KOPT-K1 (cell line): ENCODE data around the gene ERMAP.

Source experiments
- H3K27ac ChIP-seq: fragments of 200-600 bp; sonication (generic); 2 replicates; pipeline ENCODE4 v1.5.1; 2016; ENCODE audit warnings: antibody characterized with exemption, mild to moderate bottlenecking, low read depth, low read length; ENCODE audit not compliant: poor library complexity, severe bottlenecking
- H3K36me3 ChIP-seq: fragments of 200-600 bp; sonication (generic); 2 replicates; pipeline ENCODE4 v1.5.1; 2017; ENCODE audit warnings: antibody characterized with exemption, mild to moderate bottlenecking, low read length, moderate library complexity; ENCODE audit not compliant: insufficient read depth
- H3K9me3 ChIP-seq: fragments of 200-600 bp; sonication (generic); 2 replicates; pipeline ENCODE4 v1.5.1; 2017; ENCODE audit warnings: antibody characterized with exemption, low read length, mild to moderate bottlenecking; ENCODE audit not compliant: insufficient read depth, poor library complexity, severe bottlenecking

Gene ERMAP, protein sequence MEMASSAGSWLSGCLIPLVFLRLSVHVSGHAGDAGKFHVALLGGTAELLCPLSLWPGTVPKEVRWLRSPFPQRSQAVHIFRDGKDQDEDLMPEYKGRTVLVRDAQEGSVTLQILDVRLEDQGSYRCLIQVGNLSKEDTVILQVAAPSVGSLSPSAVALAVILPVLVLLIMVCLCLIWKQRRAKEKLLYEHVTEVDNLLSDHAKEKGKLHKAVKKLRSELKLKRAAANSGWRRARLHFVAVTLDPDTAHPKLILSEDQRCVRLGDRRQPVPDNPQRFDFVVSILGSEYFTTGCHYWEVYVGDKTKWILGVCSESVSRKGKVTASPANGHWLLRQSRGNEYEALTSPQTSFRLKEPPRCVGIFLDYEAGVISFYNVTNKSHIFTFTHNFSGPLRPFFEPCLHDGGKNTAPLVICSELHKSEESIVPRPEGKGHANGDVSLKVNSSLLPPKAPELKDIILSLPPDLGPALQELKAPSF

DNA sequence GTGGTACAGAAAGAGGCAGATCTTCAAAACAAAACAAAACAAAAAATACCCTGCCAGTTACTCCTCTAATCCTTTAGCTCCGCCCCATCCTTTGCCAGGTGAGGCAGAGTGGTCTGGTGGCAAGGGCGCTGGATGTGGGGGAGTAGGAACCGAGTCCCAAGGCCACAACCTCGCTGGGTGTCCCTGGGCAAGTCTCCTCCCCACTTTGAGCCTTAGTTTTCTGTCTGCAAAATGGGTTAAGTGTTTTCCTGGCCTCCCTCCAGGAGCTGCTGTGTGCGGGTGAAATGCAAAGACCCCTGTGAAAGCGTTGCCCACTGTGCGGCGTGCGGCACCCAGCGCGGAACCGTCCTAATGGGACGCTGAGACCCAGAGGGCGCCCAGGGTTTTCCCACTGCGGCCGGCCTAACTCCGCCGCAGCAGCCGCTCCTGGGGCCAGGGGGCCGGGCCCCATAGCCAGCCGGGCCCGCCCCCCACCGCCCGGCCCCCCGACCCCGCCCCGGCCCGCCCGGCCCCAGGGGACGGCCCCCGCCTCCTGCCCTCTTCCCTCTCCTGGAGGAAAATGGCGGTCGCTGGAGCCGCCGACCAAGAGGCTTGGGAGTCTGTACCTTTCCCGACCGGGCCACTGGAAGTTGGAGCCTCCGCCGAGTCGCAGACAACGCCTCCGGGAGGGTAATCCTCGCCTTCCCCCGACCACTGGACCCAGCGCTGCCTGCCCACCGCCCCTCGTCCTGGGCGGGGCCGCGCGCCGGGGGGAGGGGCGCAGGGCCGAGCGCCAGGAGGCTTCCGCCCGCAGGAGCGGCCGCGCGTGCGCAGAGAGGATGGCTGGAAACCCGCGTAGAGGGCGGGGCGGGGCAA lies at the start of gene ERMAP, which contains the start of gene SVBP:
Gene ERMAP, plus strand, starts transcription at position 538 of the 855 bp plus-strand sequence. CDS start 13,327 bp downstream, outside the sequence.
Gene SVBP, minus strand, starts transcription at position 813 of the 855 bp plus-strand sequence. CDS start 853 bp downstream, outside the sequence.
- no peaks in the 10 kb centered on the region for H3K9me3 ChIP-seq

DNA sequence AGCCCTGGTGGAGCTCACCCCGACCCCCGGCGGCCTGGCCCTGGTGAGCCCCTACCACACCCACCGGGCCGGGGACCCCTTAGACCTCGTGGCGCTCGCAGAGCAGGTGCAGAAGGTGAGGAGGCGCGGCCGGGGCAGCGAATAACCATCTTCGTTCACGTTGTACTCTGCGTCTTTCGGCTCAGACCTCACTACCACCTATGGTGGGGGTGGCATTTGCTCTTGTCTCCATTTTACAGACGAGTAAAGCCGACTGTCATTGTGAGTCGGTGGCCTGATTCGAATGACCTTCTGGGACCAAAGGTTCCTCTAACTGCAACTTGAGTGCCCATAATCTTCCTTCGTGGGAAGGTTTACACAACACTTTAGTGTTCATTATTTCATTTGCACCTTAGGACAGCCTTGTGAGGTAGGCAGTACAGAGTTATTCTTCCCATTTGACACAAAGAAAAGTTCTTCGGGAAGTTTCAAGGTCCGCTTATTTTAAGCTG lies 49.4 kb upstream of the ERMAP start:
- Histone ChIP-seq H3K9me3 (no peaks in the 10 kb centered on the region), H3K27ac (peak overlapping the region; percentile 74), H3K36me3 (peaks cover 16% of the 10 kb centered on the region)

More for the DNA sequence above, at the start of gene ERMAP, which contains the start of gene SVBP:
- Histone ChIP-seq H3K27ac (peak within 1 kb of the TSS; percentile 97), H3K36me3 (no peaks in the 10 kb centered on the region)

- H3K36me3 ChIP-seq = peaks cover 17% of the 10 kb centered on the region
- H3K27ac ChIP-seq = peak overlapping the region; percentile 74
- H3K9me3 ChIP-seq = no peaks in the 10 kb centered on the region
These were observed 48.8 kb upstream of the ERMAP start for GRCh38 chr1:42768172-42768571.

DNA sequence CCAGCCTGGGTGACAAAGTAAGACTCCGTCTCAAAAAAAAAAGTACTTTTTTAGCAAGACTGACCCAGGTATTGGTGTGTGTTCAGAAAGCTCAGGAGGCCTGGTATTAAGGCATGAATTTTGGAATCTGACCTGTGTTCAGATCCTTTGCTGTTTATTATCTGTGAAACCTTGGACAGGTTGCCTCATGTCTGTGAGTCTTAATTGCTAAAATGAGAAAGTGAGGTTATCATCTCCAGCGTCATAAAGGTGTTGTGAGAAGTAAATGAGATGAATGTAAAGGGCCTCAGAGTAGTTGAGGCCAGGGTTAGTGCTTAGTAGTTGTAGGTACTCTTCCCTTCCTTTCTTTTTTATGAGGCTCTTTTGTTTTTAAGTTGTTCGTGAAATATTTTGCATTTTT lies 47.1 kb upstream of the ERMAP start:
- Histone ChIP-seq H3K36me3 (peaks cover 33% of the 10 kb centered on the region), H3K27ac (no peak overlapping the region), H3K9me3 (no peaks in the 10 kb centered on the region)

DNA sequence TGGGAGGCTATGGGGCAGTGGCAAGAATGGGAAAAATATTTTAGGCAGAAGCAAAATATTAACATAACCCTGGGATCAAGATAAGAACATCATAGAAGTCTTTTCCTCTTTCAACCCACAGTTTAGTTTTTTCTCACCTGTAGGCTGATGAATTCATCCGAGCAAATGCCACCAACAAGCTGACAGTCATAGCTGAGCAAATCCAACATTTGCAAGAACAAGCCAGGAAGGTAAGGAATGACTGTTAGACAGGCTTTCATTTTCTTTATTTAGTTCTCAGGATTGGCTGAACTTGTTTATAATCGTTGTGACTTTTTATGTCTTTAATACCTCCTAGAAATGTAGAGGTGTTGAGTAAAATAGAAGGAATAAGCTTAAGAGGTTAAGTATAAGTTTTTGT lies 43.5 kb upstream of the ERMAP start:
- no peaks in the 10 kb centered on the region for H3K9me3 ChIP-seq
- H3K27ac ChIP-seq = no peak overlapping the region
- H3K36me3 ChIP-seq = peaks cover 69% of the 10 kb centered on the region

GRCh38 chr1:42774928-42775526 lies 41.9 kb upstream of the ERMAP start:
- no peaks in the 10 kb centered on the region for H3K9me3 ChIP-seq
- peaks cover 85% of the 10 kb centered on the region for H3K36me3 ChIP-seq

GRCh38 chr1:42776502-42776901 lies 40.4 kb upstream of the ERMAP start:
- Histone ChIP-seq H3K27ac (no peak overlapping the region), H3K36me3 (peaks cover 91% of the 10 kb centered on the region), H3K9me3 (no peaks in the 10 kb centered on the region)

More at GRCh38 chr1:42774928-42775526, 41.9 kb upstream of the ERMAP start:
- no peak overlapping the region for H3K27ac ChIP-seq

DNA sequence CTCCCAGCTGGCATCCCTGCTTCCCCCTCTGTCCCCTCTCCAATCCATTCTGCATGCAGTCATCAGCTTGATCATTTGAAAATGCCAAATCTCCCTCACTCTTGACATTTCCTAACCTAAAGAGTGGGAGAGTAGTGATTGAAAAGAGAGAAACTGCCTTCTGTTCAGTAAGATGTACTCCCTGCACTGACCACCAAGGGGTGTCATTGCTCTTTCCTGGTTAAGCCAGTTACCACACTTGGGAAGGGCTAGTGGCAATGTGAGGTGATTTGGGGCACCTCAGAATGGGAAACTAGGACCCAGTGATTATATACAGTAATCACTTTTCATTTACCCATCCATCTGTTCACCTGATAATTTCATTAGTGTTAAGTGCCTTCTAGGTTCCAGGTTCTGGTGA lies 39.1 kb upstream of the ERMAP start:
- Histone ChIP-seq H3K36me3 (peaks cover 99% of the 10 kb centered on the region), H3K9me3 (no peaks in the 10 kb centered on the region), H3K27ac (no peak overlapping the region)

GRCh38 chr1:42779725-42780124 lies 37.2 kb upstream of the ERMAP start:
- H3K36me3 ChIP-seq = peaks cover 98% of the 10 kb centered on the region

DNA sequence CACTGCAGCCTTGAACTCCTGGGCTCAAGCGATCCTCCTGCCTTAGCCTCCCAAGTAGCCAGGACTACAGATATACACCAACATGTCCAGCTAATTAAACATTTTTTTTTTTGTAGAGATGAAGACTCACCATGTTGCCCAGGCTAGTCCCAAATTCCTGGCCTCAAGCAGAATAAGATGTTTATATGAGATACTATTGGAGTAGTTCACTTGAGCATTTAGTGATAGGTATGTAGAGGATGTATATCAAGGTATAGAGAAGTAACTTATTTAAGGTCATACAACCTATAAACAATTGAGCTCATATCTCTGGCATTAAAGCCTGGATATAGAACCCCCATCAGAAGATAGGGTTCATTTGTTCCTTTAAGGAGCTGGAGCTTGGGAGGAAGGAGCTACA lies 36.7 kb upstream of the ERMAP start:
- H3K27ac ChIP-seq = no peak overlapping the region
- H3K36me3 ChIP-seq = peaks cover 94% of the 10 kb centered on the region

More at GRCh38 chr1:42779725-42780124, 37.2 kb upstream of the ERMAP start:
- Histone ChIP-seq H3K27ac (no peak overlapping the region), H3K9me3 (no peaks in the 10 kb centered on the region)

DNA sequence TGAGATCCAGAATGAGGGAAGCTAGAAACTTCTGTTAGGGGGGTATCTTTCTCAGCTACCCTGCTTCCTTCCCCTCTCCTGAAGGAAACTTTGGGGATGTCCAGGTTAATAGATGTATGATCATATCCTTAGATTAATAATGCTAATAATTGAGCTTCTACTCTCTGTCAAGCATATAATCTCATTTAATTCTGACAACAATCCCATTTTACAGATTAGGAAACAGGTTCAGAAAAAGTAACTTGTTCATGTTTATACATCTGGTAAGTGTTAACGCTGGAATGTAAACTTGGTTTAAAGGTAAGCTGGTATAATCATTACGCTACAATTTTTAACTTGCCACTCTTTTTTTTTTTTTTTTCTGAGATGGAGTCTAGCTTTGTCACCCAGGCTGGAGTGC lies 33.8 kb upstream of the ERMAP start:
- H3K27ac ChIP-seq = no peak overlapping the region
- H3K36me3 ChIP-seq = peaks cover 64% of the 10 kb centered on the region
- no peaks in the 10 kb centered on the region for H3K9me3 ChIP-seq

More for the DNA sequence above, 36.7 kb upstream of the ERMAP start:
- H3K9me3 ChIP-seq = no peaks in the 10 kb centered on the region

- Histone ChIP-seq H3K27ac (no peak overlapping the region), H3K36me3 (peaks cover 50% of the 10 kb centered on the region), H3K9me3 (no peaks in the 10 kb centered on the region)
These were observed 32.4 kb upstream of the ERMAP start for GRCh38 chr1:42784547-42784945.

DNA sequence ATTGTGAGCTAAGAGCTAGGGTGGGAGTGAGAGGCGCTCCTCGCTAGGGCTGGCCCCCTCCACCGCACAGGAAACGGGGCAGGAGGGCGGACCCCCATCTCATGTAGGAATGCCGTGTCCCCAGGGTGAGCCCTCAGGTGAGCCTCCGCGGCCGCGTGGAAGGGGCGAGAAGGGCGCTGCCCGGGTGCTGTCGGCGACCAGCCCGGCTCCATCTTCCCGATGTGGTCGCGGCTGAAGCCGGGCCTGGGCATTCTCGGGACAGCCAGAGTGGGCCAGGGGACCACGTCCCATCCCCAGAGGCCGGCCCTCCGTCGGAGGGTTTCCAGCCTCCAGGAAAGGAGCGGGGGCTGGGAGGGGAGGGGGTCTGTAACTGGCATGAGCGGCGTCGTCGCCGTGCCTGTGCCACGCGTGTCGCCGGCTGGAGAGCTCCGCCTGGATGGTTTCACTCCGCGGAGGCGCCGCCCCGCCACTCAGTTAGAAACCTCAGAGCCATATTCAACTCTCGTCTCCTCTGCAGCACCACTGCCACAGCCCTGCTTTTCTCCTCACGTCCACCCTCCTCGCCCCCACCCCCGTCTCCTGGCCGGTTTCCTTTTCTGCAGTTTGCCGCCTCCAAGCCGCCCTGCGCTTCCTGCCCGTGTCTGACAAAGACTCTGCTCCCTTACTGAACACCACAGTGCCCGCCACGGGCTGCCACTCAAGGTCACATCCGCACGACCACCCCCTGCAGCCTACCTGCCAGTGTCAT lies 31.8 kb upstream of the ERMAP start, which contains the start of gene TMEM269:
Gene TMEM269, plus strand, starts transcription at position 46 of the 748 bp plus-strand sequence. CDS start 4,903 bp downstream, outside the sequence.
- no peak within 1 kb of the TSS for H3K27ac ChIP-seq
- peaks cover 45% of the 10 kb centered on the region for H3K36me3 ChIP-seq
- no peaks in the 10 kb centered on the region for H3K9me3 ChIP-seq

GRCh38 chr1:42786097-42786496 lies 30.8 kb upstream of the ERMAP start:
- no peaks in the 10 kb centered on the region for H3K9me3 ChIP-seq
- peaks cover 35% of the 10 kb centered on the region for H3K36me3 ChIP-seq

More at GRCh38 chr1:42786097-42786496, 30.8 kb upstream of the ERMAP start:
- no peak overlapping the region for H3K27ac ChIP-seq
